Esophagus muscularis mucosa (tissue), 3 donors: ENCODE data around the gene FBXO36.

Experiments
- POLR2A ChIP-seq: fragments of 450-650 bp; IDR thresholded peaks from one replicate; pipeline ENCODE4 v1.6.1; 2017; ENCODE audit warnings: antibody characterized with exemption, moderate library complexity, mild to moderate bottlenecking, low read depth
- POLR2AphosphoS5 ChIP-seq, 2 donors: sonication (generic); formaldehyde crosslinking; IDR thresholded peaks; one replicate each; pipeline ENCODE4 v1.6.1; 2017; ENCODE audit warnings: antibody characterized with exemption in 2 of 2
- TF ChIP-seq, protein P1 (sequence below), 3 experiments: fragments of 200-600 bp in 2 of 3; fragments of 450-650 bp in 1 of 3; sonication (generic) in 2 of 3; IDR thresholded peaks; one replicate each; pipeline ENCODE4 v1.5.1; 2017 to 2019; ENCODE audit warnings: antibody characterized with exemption in 3 of 3, mild to moderate bottlenecking in 2 of 3, moderate library complexity in 1 of 3

DNA sequence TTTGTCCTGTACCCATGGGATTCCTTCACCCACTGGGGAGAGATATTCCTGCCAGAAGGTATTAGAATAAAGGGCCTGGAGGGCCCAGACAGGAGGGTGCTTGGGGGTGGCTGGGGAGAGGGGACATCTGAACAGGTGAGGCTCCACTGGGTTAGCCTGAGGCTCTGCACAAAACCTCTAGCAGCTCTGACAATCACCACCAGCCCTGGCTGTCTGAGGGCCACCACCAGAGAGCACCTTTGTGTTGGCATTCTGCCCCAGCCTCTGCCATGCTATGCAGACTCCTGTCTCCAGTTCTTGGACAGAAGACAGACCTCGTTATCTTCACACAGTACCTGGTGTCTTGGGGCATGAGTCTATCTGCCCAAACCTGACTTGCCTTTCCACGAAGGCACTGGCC lies 121.2 kb downstream of the FBXO36 start:
- TF ChIP-seq POLR2A (no peak), POLR2AphosphoS5 (IDR thresholded peaks at IDR 0.05) (no peak)
- TF ChIP-seq, protein P1, sequence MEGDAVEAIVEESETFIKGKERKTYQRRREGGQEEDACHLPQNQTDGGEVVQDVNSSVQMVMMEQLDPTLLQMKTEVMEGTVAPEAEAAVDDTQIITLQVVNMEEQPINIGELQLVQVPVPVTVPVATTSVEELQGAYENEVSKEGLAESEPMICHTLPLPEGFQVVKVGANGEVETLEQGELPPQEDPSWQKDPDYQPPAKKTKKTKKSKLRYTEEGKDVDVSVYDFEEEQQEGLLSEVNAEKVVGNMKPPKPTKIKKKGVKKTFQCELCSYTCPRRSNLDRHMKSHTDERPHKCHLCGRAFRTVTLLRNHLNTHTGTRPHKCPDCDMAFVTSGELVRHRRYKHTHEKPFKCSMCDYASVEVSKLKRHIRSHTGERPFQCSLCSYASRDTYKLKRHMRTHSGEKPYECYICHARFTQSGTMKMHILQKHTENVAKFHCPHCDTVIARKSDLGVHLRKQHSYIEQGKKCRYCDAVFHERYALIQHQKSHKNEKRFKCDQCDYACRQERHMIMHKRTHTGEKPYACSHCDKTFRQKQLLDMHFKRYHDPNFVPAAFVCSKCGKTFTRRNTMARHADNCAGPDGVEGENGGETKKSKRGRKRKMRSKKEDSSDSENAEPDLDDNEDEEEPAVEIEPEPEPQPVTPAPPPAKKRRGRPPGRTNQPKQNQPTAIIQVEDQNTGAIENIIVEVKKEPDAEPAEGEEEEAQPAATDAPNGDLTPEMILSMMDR (IDR thresholded peaks at IDR 0.05) = no peak
